ENCODE results near the gene BOC.

The BOC gene

DNA sequence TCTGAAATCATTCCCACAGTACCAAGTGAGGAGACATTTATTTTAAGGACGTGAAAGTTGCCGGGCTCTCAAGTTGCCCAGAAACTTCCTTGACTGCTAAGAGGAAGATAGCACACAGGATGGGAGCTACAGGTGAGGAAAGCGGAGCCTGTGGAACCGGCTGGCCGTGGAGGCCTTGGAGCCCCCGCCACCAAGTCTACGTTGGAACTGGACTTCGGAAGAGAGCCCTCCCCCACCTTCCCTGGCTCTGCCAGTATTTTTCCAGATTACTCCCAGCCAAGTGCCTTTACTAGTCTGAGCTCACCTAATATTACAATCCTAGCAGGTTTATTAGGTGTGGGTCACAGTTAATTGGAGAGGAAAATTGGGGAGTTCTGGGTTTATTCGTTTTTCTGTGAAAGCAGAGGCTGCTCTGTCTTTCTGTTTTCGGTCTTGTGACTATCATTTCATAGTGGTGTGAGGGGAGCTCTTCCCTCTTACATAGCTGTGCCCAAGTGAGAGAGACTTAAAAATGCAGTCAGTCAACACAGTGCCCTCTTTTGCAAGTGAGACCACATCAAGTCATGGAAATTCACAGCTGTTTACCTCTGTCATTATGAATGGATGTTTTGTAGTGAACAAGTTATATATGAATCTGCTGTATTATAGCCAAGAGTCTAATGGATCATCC, 6.8 kb downstream of the BOC start:
- no peak for TF ChIP-seq POLR2AphosphoS5 (IDR thresholded peaks at IDR 0.05; ENCODE audit: low read depth)
- TF ChIP-seq, protein P1, sequence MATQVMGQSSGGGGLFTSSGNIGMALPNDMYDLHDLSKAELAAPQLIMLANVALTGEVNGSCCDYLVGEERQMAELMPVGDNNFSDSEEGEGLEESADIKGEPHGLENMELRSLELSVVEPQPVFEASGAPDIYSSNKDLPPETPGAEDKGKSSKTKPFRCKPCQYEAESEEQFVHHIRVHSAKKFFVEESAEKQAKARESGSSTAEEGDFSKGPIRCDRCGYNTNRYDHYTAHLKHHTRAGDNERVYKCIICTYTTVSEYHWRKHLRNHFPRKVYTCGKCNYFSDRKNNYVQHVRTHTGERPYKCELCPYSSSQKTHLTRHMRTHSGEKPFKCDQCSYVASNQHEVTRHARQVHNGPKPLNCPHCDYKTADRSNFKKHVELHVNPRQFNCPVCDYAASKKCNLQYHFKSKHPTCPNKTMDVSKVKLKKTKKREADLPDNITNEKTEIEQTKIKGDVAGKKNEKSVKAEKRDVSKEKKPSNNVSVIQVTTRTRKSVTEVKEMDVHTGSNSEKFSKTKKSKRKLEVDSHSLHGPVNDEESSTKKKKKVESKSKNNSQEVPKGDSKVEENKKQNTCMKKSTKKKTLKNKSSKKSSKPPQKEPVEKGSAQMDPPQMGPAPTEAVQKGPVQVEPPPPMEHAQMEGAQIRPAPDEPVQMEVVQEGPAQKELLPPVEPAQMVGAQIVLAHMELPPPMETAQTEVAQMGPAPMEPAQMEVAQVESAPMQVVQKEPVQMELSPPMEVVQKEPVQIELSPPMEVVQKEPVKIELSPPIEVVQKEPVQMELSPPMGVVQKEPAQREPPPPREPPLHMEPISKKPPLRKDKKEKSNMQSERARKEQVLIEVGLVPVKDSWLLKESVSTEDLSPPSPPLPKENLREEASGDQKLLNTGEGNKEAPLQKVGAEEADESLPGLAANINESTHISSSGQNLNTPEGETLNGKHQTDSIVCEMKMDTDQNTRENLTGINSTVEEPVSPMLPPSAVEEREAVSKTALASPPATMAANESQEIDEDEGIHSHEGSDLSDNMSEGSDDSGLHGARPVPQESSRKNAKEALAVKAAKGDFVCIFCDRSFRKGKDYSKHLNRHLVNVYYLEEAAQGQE (IDR thresholded peaks at IDR 0.05; ENCODE audit: insufficient replicate concordance, low read depth), result no peak
- no peak for TF ChIP-seq GABPA (IDR thresholded peaks at IDR 0.05; ENCODE audit: low read depth)
- no peak for TF ChIP-seq SPI1 (IDR thresholded peaks at IDR 0.05; ENCODE audit: borderline replicate concordance, low read depth)
- TF ChIP-seq, protein P2, sequence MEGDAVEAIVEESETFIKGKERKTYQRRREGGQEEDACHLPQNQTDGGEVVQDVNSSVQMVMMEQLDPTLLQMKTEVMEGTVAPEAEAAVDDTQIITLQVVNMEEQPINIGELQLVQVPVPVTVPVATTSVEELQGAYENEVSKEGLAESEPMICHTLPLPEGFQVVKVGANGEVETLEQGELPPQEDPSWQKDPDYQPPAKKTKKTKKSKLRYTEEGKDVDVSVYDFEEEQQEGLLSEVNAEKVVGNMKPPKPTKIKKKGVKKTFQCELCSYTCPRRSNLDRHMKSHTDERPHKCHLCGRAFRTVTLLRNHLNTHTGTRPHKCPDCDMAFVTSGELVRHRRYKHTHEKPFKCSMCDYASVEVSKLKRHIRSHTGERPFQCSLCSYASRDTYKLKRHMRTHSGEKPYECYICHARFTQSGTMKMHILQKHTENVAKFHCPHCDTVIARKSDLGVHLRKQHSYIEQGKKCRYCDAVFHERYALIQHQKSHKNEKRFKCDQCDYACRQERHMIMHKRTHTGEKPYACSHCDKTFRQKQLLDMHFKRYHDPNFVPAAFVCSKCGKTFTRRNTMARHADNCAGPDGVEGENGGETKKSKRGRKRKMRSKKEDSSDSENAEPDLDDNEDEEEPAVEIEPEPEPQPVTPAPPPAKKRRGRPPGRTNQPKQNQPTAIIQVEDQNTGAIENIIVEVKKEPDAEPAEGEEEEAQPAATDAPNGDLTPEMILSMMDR (IDR thresholded peaks at IDR 0.05; ENCODE audit: insufficient read depth, low read length), result no peak
- Histone ChIP-seq H3K4me3 (replicated peaks; ENCODE audit: insufficient read depth, low read length) (no peak overlapping the region), H3K27ac (replicated peaks) (no peak overlapping the region), H3K27me3 (ENCODE audit: insufficient read depth, poor library complexity, severe bottlenecking) (peaks cover 15% of the 10 kb centered on the region)
- DNase-seq (ENCODE audit: low read depth in 1 of 2, low spot score in 1 of 2), result no peak

DNA sequence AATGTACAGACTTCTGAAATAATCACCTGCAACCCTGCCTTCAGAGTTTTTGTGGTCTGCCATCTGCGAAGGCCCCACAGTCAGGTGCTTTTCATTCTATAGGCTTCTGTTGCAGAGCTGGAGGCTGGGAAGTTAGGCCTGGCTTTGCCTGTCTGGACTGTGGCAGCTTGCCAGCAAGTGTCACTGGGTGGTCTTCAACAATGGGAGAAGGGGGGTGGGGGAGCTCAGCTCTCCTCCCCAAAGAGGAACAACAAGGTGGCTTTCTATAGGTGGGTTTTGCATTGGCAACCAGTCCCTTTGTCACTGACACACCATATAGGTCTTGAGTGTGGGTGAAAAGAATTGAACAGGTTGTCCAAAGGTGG, 7.3 kb downstream of the BOC start:
- no peak overlapping the region for H3K4me3 ChIP-seq (replicated peaks; ENCODE audit: insufficient read depth, low read length)
- no peak overlapping the region for H3K27ac ChIP-seq (replicated peaks)
- TF ChIP-seq SPI1 (IDR thresholded peaks at IDR 0.05; ENCODE audit: borderline replicate concordance, low read depth) (no peak), GABPA (IDR thresholded peaks at IDR 0.05; ENCODE audit: low read depth) (no peak), POLR2AphosphoS5 (IDR thresholded peaks at IDR 0.05; ENCODE audit: low read depth) (no peak)
- TF ChIP-seq, protein P2 (IDR thresholded peaks at IDR 0.05; ENCODE audit: insufficient read depth, low read length), result no peak
- TF ChIP-seq, protein P1 (IDR thresholded peaks at IDR 0.05; ENCODE audit: insufficient replicate concordance, low read depth), result no peak
- H3K27me3 ChIP-seq (ENCODE audit: insufficient read depth, poor library complexity, severe bottlenecking), result peaks cover 15% of the 10 kb centered on the region
- DNase-seq (ENCODE audit: low read depth in 1 of 2, low spot score in 1 of 2), result no peak

DNA sequence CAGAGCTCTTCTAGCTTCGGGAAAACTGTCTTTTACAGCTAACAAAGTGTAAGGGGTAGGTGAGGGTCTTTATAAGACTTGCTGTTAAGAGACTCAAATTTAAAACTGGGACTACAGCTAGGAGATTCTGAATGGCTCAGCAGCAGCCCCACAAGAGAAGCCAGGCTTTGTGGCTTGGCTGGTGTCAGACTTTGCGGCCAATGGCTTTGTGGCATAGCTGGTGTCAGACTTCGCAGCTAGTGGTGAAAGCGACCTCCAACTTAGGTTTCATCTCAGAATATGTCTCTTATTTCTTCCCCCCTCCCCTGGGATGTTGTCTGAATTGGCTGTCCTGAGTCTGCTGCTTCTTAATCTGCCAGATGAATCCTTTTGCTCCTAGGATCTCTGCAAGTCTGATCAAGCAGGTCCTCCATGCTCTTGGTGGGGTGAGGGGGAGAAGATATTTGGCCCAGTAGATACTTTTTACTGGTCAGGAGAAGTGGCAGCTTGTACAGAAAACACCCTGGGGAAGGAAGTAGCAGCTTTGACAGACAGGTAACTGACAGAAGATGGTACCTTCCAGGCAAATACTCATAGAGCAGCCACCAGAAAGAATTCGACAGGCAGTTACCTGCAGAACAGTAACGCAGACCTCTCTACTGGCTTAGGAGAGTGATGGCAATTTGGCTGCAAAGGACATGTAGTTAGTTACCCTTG, 8.4 kb downstream of the BOC start:
- Histone ChIP-seq H3K4me3 (replicated peaks; ENCODE audit: insufficient read depth, low read length) (no peak overlapping the region), H3K27ac (replicated peaks) (no peak overlapping the region), H3K27me3 (ENCODE audit: insufficient read depth, poor library complexity, severe bottlenecking) (peaks cover 5% of the 10 kb centered on the region)
- DNase-seq (ENCODE audit: low read depth in 1 of 2, low spot score in 1 of 2), result no peak
- TF ChIP-seq, protein P1 (IDR thresholded peaks at IDR 0.05; ENCODE audit: insufficient replicate concordance, low read depth), result no peak
- TF ChIP-seq POLR2AphosphoS5 (IDR thresholded peaks at IDR 0.05; ENCODE audit: low read depth) (no peak), GABPA (IDR thresholded peaks at IDR 0.05; ENCODE audit: low read depth) (no peak), SPI1 (IDR thresholded peaks at IDR 0.05; ENCODE audit: borderline replicate concordance, low read depth) (no peak)
- TF ChIP-seq, protein P2 (IDR thresholded peaks at IDR 0.05; ENCODE audit: insufficient read depth, low read length), result no peak

Measured in HL-60 (cell line).